Measurements from ENCODE around the gene NXT2. TPM values are rescaled to one million over a fixed set of nuclear protein-coding genes. Genes with fewer than 3 reads are reported as not detected.

NXT2 gene
- total RNA-seq, result 10 to 100 TPM in 2 of 4 donors, 1 to 10 TPM in 2; 4.0 to 13.2 (median 8.0) TPM

GRCh38 chrX:109536439-109537323 is at the start of gene NXT2:
NXT2 (plus strand) TSS chrX:109536844; CDS start chrX:109537007, 163 bp downstream.
- TF ChIP-seq POLR2A (IDR thresholded peaks at IDR 0.05) (peak; percentile 72 to 74), CTCF (IDR thresholded peaks at IDR 0.05) (peak in 1 of 6 experiments; percentile 14)
- H3K4me3 ChIP-seq, result peak within 1 kb of the TSS; percentile 46 to 69 (median 57)
- H3K27ac ChIP-seq, result peak within 1 kb of the TSS; percentile 78 to 94 (median 91)
- no peaks in the 10 kb centered on the region for H3K36me3 ChIP-seq
- H3K4me1 ChIP-seq, result no peaks in the 10 kb centered on the region
- peak; percentile 88 to 95 (median 90) for DNase-seq
- H3K27me3 ChIP-seq, result no peaks in the 10 kb centered on the region
- H3K9me3 ChIP-seq, result no peaks in the 10 kb centered on the region

DNA sequence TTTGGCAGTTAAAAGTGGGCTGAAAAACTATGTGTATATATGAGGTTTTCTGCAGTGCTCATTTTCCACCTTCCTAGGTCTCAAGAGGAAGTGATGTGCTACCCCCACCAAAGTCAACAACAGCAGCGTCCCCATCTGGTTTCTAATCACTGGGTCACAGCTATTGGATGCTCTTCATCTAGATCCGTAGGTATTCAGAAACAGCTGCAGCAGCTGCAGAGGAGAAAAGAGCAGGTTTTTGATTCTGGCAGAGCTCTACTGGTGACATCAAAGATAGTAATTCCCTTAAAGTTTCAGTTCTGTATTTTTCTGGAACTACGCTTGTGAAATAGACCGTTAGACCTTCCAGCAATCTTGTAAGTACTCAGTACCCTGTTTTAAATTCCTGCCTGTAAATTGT is 49.0 kb upstream of the NXT2 start:
- H3K4me1 ChIP-seq, result no peaks in the 10 kb centered on the region
- no peak overlapping the region for H3K4me3 ChIP-seq

DNA sequence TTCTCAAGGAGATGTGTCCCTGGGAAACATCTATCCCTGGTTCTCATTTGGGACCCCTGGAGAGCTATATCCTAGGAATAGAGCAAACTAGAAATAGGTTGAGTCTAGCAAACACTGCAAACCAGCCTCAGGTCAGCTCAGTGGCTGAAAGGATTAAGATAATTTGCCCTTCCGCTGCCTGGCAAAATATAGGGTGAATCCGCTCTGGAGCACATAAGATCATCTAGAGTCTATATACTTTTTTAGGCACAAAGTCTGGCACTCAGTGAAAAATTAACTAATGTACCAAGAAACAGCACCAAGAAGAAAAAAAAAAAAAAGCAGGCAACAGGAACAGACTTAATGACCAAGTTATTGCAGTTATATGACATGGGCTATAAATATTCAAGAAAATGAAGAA is 47.5 kb upstream of the NXT2 start:
- no peak overlapping the region for H3K4me3 ChIP-seq
- TF ChIP-seq CTCF (IDR thresholded peaks at IDR 0.05) (no peak), POLR2A (IDR thresholded peaks at IDR 0.05) (no peak)
- H3K36me3 ChIP-seq, result no peaks in the 10 kb centered on the region

More for the DNA sequence above, 49.0 kb upstream of the NXT2 start:
- no peak for DNase-seq
- TF ChIP-seq CTCF (IDR thresholded peaks at IDR 0.05) (no peak), POLR2A (IDR thresholded peaks at IDR 0.05) (no peak)
- Histone ChIP-seq H3K27ac (no peak overlapping the region), H3K27me3 (no peaks in the 10 kb centered on the region), H3K36me3 (no peaks in the 10 kb centered on the region), H3K9me3 (no peaks in the 10 kb centered on the region)

DNA sequence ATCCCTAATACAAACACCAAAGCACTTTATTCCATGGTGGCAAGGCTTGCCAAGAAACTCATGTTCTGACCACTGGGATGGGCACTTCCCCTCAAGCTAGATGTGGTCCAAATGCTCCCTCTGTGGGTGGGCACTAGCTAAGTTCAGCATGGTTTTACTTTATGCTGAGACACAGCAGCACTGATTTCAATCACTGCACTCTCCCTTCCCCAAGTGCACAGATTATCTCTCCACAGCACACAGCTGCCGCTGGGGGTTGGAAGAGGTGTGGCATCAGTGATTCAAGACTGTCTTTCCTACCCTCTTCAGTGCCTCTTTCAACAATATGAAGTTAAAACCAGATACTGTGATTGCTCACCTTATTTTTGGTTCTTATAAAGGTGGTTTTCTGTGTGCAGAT is 38.2 kb upstream of the NXT2 start:
- TF ChIP-seq CTCF (IDR thresholded peaks at IDR 0.05) (no peak), POLR2A (IDR thresholded peaks at IDR 0.05) (no peak)
- H3K4me3 ChIP-seq, result no peak overlapping the region
- no peak overlapping the region for H3K27ac ChIP-seq
- no peaks in the 10 kb centered on the region for H3K4me1 ChIP-seq
- no peaks in the 10 kb centered on the region for H3K36me3 ChIP-seq
- no peaks in the 10 kb centered on the region for H3K27me3 ChIP-seq
- H3K9me3 ChIP-seq, result no peaks in the 10 kb centered on the region
- DNase-seq, result no peak

More for the DNA sequence above, 47.5 kb upstream of the NXT2 start:
- Histone ChIP-seq H3K27ac (no peak overlapping the region), H3K4me1 (no peaks in the 10 kb centered on the region), H3K27me3 (no peaks in the 10 kb centered on the region), H3K9me3 (no peaks in the 10 kb centered on the region)
- DNase-seq, result no peak

- no peaks in the 10 kb centered on the region for H3K36me3 ChIP-seq
These were observed 35.5 kb upstream of the NXT2 start for GRCh38 chrX:109501176-109501575.

More at GRCh38 chrX:109501176-109501575, 35.5 kb upstream of the NXT2 start:
- DNase-seq, result no peak
- TF ChIP-seq POLR2A (IDR thresholded peaks at IDR 0.05) (no peak), CTCF (IDR thresholded peaks at IDR 0.05) (no peak)
- Histone ChIP-seq H3K27me3 (no peaks in the 10 kb centered on the region), H3K9me3 (no peaks in the 10 kb centered on the region), H3K4me3 (no peak overlapping the region), H3K27ac (no peak overlapping the region), H3K4me1 (no peaks in the 10 kb centered on the region)
